Neuron (in vitro differentiated cells): ENCODE results near the gene AKT2.
A peak's percentile ranks its signal among the peaks of the same experiment; 100 is the strongest.
"Not testable (repeated sequence)": the region's sequence is repeated elsewhere in the genome, so short reads cannot be mapped to it uniquely, and the experiment has no call there.

Experiments
- H2AFZ ChIP-seq: one replicate; pipeline ENCODE4 v1.6.1; 2013; ENCODE audit warnings: low read depth, mild to moderate bottlenecking, inconsistent platforms, low read length, moderate library complexity
- H3K27me3 ChIP-seq: one replicate; pipeline ENCODE4 v1.6.1; 2013; ENCODE audit warnings: low read length; ENCODE audit not compliant: insufficient read depth
- H3K36me3 ChIP-seq: one replicate; pipeline ENCODE4 v1.6.1; 2013; ENCODE audit warnings: low read length; ENCODE audit not compliant: insufficient read depth
- H3K4me1 ChIP-seq: one replicate; pipeline ENCODE4 v1.6.1; 2013; ENCODE audit warnings: low read length; ENCODE audit not compliant: insufficient read depth
- H3K4me3 ChIP-seq: 2 replicates; pipeline ENCODE4 v1.5.1; 2013; ENCODE audit warnings: mild to moderate bottlenecking, low read length, moderate library complexity
- H3K9me3 ChIP-seq: one replicate; pipeline ENCODE4 v1.6.1; 2013; ENCODE audit warnings: low read length

Gene AKT2

DNA sequence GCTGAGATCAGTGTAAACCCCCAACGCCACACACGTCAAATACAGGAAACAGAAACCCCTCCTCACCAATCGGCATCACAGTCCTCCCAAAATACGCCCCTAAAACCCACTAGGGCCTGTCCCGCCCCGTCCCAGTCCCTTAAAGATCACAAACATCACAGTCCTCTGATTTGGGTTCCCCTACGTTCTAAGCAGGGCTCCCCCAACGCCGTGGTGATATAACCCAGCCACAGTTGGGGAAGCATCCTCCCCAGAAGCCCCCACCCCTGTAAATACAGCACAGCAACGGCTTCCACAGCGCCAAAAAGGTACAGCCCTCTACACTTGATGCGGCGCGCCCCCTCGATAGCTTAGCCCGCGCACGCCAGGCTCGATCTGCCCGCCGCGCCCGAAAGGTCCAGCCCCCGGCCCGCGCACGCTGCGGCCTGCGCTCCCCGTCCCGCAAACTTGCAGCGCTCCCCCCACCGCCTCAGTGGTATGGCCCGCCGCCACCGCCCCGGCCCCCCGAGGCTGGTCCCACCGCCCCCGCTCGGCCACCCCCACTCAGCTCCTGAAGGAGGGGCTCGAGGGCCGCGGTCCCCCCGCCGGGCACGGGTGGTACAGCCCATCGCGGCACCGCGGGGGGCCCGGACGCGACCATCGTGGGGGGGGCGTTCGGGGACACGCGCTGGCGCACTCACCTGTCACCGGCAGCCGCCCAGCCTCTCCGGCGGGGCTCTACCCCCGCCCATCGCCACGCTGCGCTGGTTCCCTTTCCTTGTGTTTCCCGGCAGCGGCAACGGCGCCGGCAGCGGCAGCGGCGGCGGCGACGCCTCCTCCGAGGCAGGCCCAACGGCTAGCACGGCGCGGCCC is at the start of gene AKT2:
Gene AKT2, minus strand, starts transcription at position 845 of the 852 bp plus-strand sequence. CDS start 20,078 bp downstream, outside the sequence.
- H3K36me3 ChIP-seq: no peaks in the 10 kb centered on the region

DNA sequence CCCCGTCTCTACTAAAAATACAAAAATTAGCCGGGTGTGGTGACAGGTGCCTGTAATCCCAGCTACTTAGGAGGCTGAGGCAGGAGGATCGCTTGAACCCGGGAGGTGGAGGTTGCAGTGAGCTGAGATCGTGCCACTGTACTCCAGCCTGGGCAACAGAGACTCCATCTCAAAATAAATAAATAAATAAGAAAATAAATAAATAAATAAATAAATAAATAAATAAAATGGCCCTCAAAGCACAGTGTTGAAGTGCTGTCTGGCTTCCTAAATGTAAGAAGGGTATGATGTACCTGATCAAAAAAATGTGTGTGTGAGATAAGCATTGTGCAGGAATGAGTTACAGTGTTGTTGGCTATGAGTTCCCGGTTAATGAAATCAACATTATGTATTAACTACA is 47.9 kb upstream of the AKT2 start:
- H2AFZ ChIP-seq, H3K27me3 ChIP-seq, H3K4me3 ChIP-seq, H3K4me1 ChIP-seq, H3K9me3 ChIP-seq: not testable (repeated sequence)
- peaks cover 48% of the 10 kb centered on the region for H3K36me3 ChIP-seq

More for the DNA sequence above, at the start of gene AKT2:
- peak within 1 kb of the TSS; percentile 68 for H2AFZ ChIP-seq
- peak within 1 kb of the TSS; percentile 80 for H3K4me3 ChIP-seq
- peaks cover 18% of the 10 kb centered on the region for H3K4me1 ChIP-seq
- H3K27me3 ChIP-seq: no peaks in the 10 kb centered on the region
- no peaks in the 10 kb centered on the region for H3K9me3 ChIP-seq

DNA sequence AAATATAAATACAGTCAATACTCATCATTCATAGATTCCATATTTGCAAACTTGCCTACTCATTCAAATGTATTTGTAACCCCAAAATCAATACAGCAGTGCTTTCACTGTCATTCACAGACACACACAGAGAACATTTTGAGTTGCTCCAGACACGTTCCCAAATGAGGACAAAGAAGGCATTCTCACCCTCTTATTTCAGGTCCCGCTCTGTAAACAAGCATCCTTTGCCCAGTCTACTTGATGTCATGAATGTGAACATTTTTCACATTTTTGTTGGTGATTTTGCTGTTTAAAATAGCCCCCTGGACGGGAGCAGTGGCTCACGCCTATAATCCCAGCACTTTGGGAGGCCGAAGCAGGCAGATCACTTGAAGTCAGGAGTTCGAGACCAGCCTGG is 47.5 kb upstream of the AKT2 start:
- Histone ChIP-seq H3K9me3 (no peaks in the 10 kb centered on the region), H2AFZ (no peak overlapping the region), H3K4me1 (no peaks in the 10 kb centered on the region), H3K36me3 (peaks cover 51% of the 10 kb centered on the region), H3K4me3 (no peak overlapping the region), H3K27me3 (no peaks in the 10 kb centered on the region)

DNA sequence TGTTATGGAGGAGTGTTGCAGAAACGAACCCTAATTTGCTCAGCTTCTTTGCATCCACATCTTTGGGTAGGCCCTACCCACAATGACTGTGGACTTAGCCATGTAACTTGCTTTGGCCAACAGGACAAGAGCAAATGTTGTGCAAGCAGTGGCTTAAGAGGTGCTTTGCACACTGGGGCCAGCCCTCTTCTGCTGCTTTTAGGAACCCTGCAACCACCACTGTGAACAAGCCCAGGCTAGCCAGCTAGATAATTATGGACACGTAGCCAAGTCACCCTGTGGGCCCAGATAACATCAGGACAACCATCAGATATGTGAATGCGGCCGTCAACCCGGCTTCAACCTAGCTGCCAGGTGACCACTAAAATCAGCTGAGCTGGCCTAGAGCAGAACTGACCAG is 45.9 kb upstream of the AKT2 start:
- Histone ChIP-seq H3K4me3 (no peak overlapping the region), H2AFZ (no peak overlapping the region), H3K4me1 (no peaks in the 10 kb centered on the region), H3K9me3 (no peaks in the 10 kb centered on the region), H3K36me3 (peaks cover 62% of the 10 kb centered on the region), H3K27me3 (no peaks in the 10 kb centered on the region)

DNA sequence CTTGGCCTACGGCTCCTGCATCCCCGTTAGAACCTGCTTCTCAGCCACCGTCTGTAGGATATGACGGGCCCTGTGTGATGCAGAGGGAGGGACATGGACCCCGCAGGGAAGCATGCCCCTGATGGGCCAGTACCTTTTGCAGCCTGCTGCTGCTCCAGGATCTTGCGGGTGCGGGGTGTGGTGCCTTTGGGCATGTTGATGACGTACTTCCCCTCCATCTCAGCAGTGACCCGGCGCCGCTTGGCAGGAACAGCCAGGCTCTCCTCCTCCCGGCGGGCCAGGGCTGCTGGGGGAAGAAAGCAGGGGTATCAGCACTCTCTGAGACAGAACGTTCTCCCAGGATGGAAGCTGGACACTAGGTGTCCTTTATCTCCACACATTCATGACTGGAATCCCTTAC is 41.1 kb upstream of the AKT2 start:
- Histone ChIP-seq H3K36me3 (peaks cover 79% of the 10 kb centered on the region), H3K9me3 (no peaks in the 10 kb centered on the region), H2AFZ (no peak overlapping the region), H3K27me3 (no peaks in the 10 kb centered on the region), H3K4me3 (no peak overlapping the region), H3K4me1 (no peaks in the 10 kb centered on the region)

DNA sequence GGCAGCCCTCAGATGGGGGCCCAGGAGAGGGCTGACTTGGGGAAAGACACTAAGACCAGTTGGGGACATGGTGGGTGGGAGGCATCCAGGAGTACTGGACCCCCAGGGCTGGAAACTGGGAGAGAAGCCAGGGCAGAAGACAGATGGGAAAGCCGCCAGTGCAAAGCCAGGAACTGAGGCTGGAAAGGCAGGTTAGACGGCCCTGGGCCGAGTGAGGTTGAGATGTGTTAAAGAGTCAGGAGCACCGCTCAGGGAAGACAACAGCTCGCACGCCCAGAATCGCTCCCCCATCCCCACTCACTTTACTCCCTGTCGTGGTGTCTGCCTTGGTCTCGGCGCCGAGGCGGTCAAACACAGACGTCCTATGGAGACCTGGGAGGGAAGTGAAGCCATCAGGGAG is 38.6 kb upstream of the AKT2 start:
- Histone ChIP-seq H3K4me1 (no peaks in the 10 kb centered on the region), H2AFZ (no peak overlapping the region), H3K4me3 (no peak overlapping the region), H3K27me3 (no peaks in the 10 kb centered on the region), H3K9me3 (no peaks in the 10 kb centered on the region), H3K36me3 (peaks cover 70% of the 10 kb centered on the region)

DNA sequence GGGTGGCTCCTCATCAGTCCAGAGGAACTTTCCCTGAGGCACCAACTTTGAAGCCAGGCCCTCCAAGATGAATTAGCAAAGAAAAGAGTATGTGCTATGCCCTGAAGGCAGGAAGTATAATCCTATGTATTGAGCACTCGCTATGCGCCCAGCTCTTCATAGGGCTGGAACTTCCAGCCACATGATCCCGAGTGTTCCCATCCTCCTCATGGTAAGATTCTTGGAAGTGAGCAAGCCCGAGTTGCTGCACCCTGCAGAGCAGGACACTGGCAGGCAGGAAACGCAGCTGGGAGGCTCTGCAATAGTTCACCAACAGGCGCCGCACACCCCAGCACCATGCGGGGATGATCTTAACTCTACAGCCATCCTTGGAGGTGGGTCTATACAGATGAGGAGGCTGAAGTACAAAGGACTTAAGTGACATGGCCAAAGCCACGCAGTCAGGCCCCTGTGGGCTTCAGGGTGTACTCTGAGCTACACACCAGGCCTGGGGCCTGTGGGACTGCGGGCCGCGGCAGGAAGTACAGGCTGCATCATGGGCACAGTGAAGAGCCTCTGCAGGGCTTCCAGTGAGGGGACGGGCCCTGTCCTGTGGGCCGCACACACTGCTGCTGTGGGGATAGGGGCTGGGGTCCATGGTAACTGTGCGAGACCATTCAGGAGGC is 37.9 kb upstream of the AKT2 start:
- Histone ChIP-seq H3K36me3 (peaks cover 64% of the 10 kb centered on the region), H2AFZ (no peak overlapping the region), H3K4me1 (no peaks in the 10 kb centered on the region), H3K27me3 (no peaks in the 10 kb centered on the region), H3K9me3 (no peaks in the 10 kb centered on the region), H3K4me3 (no peak overlapping the region)

DNA sequence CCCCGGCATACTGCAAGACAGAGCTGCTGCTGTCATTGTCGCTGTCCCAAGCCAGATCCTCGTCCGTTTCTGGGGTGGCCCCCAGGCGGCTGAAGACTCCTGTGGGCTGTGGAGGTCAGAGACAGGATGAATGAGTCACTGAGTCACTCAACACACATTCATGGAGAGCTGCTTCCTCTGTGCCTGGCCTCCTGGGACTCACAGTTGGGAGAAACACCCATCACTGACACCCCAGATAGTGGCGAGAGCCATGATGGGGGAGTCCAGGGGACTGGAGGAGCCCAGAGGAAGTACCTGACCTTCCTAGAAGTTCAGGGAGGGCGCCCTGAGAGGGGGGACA is 37.1 kb upstream of the AKT2 start:
- Histone ChIP-seq H3K36me3 (peaks cover 60% of the 10 kb centered on the region), H3K4me3 (no peak overlapping the region), H3K4me1 (no peaks in the 10 kb centered on the region)

DNA sequence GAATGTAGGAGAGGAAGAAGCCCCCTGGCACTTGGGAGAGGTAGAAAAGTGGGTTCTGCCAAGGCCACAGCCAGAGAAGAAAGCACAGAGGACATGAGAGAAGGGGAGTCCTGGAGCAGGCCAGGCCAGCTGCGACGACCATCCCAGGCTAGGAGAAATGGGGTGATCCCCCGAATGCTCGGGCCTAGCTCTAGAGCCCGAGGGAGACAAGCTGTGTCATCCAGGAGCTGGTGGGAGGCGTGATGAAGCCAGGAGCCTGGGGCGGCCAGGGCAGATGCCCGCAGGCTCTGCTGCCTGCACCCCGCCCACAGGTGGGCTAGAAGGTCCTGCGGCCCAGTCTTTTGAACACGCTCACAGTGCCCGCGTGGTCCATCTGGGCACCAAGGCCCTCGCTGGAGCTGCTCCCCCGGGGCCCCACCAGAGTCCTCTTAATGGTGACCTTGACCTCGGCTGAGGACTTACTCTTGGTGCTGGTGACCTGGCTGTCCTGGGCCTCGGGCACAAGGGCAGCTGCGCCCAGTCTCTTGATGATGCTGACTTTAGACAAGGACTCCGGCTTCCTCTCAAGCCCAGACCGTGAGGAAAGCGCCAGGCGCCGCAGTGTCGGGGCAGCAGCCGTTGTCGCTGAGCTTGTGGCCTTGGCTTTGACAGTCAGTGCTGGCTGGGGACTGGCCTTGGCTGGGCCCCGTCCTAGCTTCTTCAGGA is 36.6 kb upstream of the AKT2 start:
- Histone ChIP-seq H3K9me3 (no peaks in the 10 kb centered on the region), H3K4me1 (no peaks in the 10 kb centered on the region), H3K36me3 (peaks cover 62% of the 10 kb centered on the region), H3K4me3 (no peak overlapping the region), H3K27me3 (no peaks in the 10 kb centered on the region), H2AFZ (no peak overlapping the region)

More for the DNA sequence above, 37.1 kb upstream of the AKT2 start:
- H2AFZ ChIP-seq: no peak overlapping the region
- H3K27me3 ChIP-seq: no peaks in the 10 kb centered on the region
- no peaks in the 10 kb centered on the region for H3K9me3 ChIP-seq

DNA sequence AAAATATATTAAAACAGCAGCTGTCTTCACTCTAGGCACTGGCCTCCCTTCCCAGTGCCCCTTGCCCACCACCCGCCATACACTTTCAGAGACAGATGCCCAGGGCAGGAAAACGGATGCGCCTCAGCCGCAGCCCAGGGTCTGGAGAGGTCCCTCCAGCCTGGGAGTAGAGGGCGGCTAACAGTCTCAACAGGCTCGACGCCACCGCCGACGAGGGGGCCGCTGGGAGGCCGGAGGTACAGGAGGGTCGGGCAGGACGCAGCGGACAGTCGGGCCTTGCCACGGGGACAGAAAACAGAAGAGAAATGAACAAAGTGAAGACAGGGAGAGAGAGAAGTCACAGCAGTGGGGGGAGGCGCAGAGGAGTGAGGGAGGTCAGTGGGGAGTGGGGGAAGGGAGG is 35.9 kb upstream of the AKT2 start:
- H2AFZ ChIP-seq: no peak overlapping the region
- no peak overlapping the region for H3K4me3 ChIP-seq
- no peaks in the 10 kb centered on the region for H3K9me3 ChIP-seq
- no peaks in the 10 kb centered on the region for H3K4me1 ChIP-seq
- H3K27me3 ChIP-seq: no peaks in the 10 kb centered on the region
- H3K36me3 ChIP-seq: peaks cover 56% of the 10 kb centered on the region

DNA sequence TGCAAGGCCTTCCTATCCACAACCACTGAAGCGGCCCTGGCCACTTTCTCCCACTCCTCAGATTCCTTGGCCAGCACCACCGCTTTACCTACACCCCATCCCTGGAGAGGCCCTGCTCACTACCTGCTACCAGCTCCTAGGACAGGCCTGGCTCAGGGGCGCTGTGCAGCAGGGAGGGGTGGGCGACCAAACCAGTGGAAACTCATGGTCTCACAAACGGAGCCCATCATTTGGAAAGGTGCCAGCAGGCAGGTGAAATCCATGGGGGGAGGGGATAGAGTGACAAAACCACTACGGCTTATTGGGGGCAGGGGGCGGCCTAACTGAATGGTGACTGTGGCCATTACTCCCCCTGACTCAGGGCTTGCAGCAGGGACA is 35.4 kb upstream of the AKT2 start:
- Histone ChIP-seq H2AFZ (no peak overlapping the region), H3K27me3 (no peaks in the 10 kb centered on the region), H3K36me3 (peaks cover 50% of the 10 kb centered on the region), H3K4me1 (no peaks in the 10 kb centered on the region), H3K9me3 (no peaks in the 10 kb centered on the region), H3K4me3 (no peak overlapping the region)

DNA sequence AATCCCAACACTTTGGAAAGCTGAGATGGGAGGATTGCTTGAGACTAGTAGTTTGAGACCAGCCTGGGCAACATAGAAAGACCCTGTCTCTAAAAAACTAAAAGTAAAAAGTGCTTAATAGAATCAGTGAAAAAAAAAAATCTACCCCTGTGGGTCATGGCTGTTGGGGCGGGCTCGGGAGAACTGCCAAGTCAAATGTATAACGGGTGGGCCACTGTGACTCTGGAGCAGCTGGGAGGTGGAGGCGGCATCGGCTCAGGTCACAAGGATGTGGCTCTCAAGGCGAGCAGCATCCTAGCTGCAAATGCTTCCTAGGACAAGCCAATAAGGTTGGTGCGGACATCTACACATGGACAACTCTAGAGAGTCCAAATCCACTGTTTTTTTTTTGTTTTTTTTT is 32.2 kb upstream of the AKT2 start:
- Histone ChIP-seq H3K4me1 (no peaks in the 10 kb centered on the region), H3K36me3 (peaks cover 25% of the 10 kb centered on the region), H3K27me3 (no peaks in the 10 kb centered on the region), H2AFZ (no peak overlapping the region), H3K9me3 (no peaks in the 10 kb centered on the region), H3K4me3 (no peak overlapping the region)

DNA sequence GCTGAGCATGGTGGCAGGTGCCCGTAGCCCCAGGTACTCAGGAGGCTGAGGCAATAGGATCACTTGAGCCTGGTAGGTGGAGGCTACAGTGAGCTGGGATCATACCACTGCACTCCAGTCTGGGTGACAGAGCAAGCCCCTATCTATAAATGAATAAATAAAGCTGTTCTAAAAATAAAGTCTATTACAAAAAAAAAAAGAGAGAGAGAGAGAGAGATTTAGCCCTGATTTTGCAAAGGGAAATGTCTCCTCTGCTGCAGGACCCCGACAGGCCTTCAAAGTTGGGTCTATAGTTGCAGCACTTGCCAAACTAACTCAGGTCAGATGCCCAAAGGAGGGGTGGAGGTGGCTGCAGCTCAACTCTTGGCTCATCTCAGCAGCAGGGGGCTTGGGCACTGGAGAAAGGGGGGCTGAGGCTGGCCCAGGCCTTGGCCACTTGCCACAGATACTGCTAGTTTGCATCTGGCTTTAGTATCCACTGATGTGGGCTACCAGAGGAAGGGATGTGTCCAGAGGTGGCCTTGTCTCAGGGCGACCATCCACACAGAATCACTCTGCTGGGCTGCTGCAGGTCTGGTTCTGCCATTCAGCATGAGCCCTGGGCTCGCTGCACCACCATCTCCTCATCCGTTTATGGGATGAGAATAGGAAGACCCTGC is 30.8 kb upstream of the AKT2 start:
- H3K36me3 ChIP-seq: peaks cover 11% of the 10 kb centered on the region
- no peaks in the 10 kb centered on the region for H3K9me3 ChIP-seq
- H3K27me3 ChIP-seq: no peaks in the 10 kb centered on the region
- no peaks in the 10 kb centered on the region for H3K4me1 ChIP-seq
- no peak overlapping the region for H3K4me3 ChIP-seq
- no peak overlapping the region for H2AFZ ChIP-seq
